WTC11 (cell line): Measurements from ENCODE around the gene IRS1. TPM values are rescaled to one million over a fixed set of nuclear protein-coding genes. Genes with fewer than 3 reads are reported as not detected.
A peak's percentile ranks its signal among the peaks of the same experiment; 100 is the strongest.

Experiments
- ATAC-seq: fragments of 200-7000 bp; cut with Tn5 transposase; 2 replicates; pipeline ENCODE4 v1.10.0; 2021; ENCODE audit warnings: mild to moderate bottlenecking, moderate library complexity
- CTCF ChIA-PET: fragments of 300-600 bp; sonication (Branson Sonifier 250); formaldehyde crosslinking; loops from one replicate; lab custom pipeline; 2021; ENCODE audit warnings: antibody characterized with exemption; lab: Charles Lee
- POLR2A ChIA-PET: fragments of 350-600 bp; sonication (Branson Sonifier 250); formaldehyde crosslinking; loops from one replicate; lab custom pipeline; 2021; ENCODE audit warnings: antibody characterized with exemption; lab: Charles Lee
- DNase-seq: peaks from one replicate; pipeline ENCODE4 v3.0.0; 2021; ENCODE audit warnings: low spot score
- H3K27ac Mint-ChIP-seq: 2 replicates; pipeline ENCODE4 v1.8.0; 2021; ENCODE audit warnings: mixed read lengths
- H3K27me3 Mint-ChIP-seq: 2 replicates; pipeline ENCODE4 v1.8.0; 2021; ENCODE audit warnings: low read depth, mild to moderate bottlenecking, moderate library complexity, mixed read lengths
- H3K36me3 Mint-ChIP-seq: 2 replicates; pipeline ENCODE4 v1.8.0; 2021; ENCODE audit warnings: mixed read lengths
- H3K4me1 Mint-ChIP-seq: 2 replicates; pipeline ENCODE4 v1.8.0; 2022; ENCODE audit warnings: mixed read lengths
- H3K4me3 Mint-ChIP-seq: 2 replicates; pipeline ENCODE4 v1.8.0; 2021; ENCODE audit warnings: mild to moderate bottlenecking, moderate library complexity, mixed read lengths
- H3K9me3 Mint-ChIP-seq: 2 replicates; pipeline ENCODE4 v1.8.0; 2021; ENCODE audit warnings: mixed read lengths
- GRHL2 ChIP-seq: fragments of 250-450 bp; sonication (Bioruptor Pico); IDR thresholded peaks from 2 replicates; pipeline ENCODE4 v1.8.0; 2022; ENCODE audit warnings: mild to moderate bottlenecking, moderate library complexity; ENCODE audit not compliant: insufficient replicate concordance, severe bottlenecking
- JUN ChIP-seq: sonication (generic); formaldehyde crosslinking; IDR thresholded peaks from 2 replicates; pipeline ENCODE4 v1.8.0; 2023; ENCODE audit warnings: mild to moderate bottlenecking, missing genetic modification reagents
- KAT7 ChIP-seq: sonication (generic); formaldehyde crosslinking; IDR thresholded peaks from 2 replicates; pipeline ENCODE4 v1.8.1; 2023; ENCODE audit warnings: missing genetic modification reagents, mild to moderate bottlenecking, borderline replicate concordance
- MYBL2 ChIP-seq: sonication (generic); formaldehyde crosslinking; IDR thresholded peaks from 2 replicates; pipeline ENCODE4 v1.8.1; 2023; ENCODE audit warnings: mild to moderate bottlenecking, moderate library complexity, missing genetic modification reagents
- NR1H2 ChIP-seq: sonication (generic); formaldehyde crosslinking; IDR thresholded peaks from 2 replicates; pipeline ENCODE4 v1.9.0; 2021; ENCODE audit warnings: mild to moderate bottlenecking, moderate library complexity, missing genetic modification reagents
- SMAD4 ChIP-seq: sonication (generic); formaldehyde crosslinking; IDR thresholded peaks from 2 replicates; pipeline ENCODE4 v1.8.0; 2022; ENCODE audit warnings: mild to moderate bottlenecking, missing genetic modification reagents
- SOX15 ChIP-seq: fragments of 250-450 bp; sonication (Bioruptor Pico); IDR thresholded peaks from 2 replicates; pipeline ENCODE4 v1.9.0; 2021; ENCODE audit warnings: mild to moderate bottlenecking
- ZNF138 ChIP-seq: sonication (generic); formaldehyde crosslinking; conservative IDR thresholded peaks from 2 replicates; pipeline ENCODE4 v1.8.1; 2022; ENCODE audit warnings: mild to moderate bottlenecking, moderate library complexity, missing genetic modification reagents
- ZNF263 ChIP-seq: sonication (generic); formaldehyde crosslinking; IDR thresholded peaks from 2 replicates; pipeline ENCODE4 v1.8.1; 2022; ENCODE audit warnings: low read depth, mild to moderate bottlenecking, moderate library complexity, missing genetic modification reagents
- total RNA-seq: library from RNA; stranded (reverse); gene quantifications from 3 replicates; pipeline ENCODE4 v1.2.3, GENCODE V29; 2021
- TF ChIP-seq, protein P1 (sequence below): sonication (generic); formaldehyde crosslinking; IDR thresholded peaks from 2 replicates; pipeline ENCODE4 v1.8.1; 2022; ENCODE audit warnings: mild to moderate bottlenecking, missing genetic modification reagents, moderate library complexity, borderline replicate concordance
- TF ChIP-seq, protein P2 (sequence below): sonication (generic); formaldehyde crosslinking; IDR thresholded peaks from 2 replicates; pipeline ENCODE4 v1.8.0; 2023; ENCODE audit warnings: mild to moderate bottlenecking, missing genetic modification reagents
- TF ChIP-seq, protein P3 (sequence below): sonication (generic); formaldehyde crosslinking; IDR thresholded peaks from 2 replicates; pipeline ENCODE4 v1.8.1; 2023; ENCODE audit warnings: mild to moderate bottlenecking, missing genetic modification reagents, moderate library complexity
- TF ChIP-seq, protein P4 (sequence below): sonication (generic); formaldehyde crosslinking; IDR thresholded peaks from 2 replicates; pipeline ENCODE4 v1.8.0; 2022; ENCODE audit warnings: mild to moderate bottlenecking, missing genetic modification reagents
- TF ChIP-seq, protein P5 (sequence below): sonication (generic); formaldehyde crosslinking; IDR thresholded peaks from 2 replicates; pipeline ENCODE4 v1.8.0; 2023; ENCODE audit warnings: missing genetic modification reagents
- TF ChIP-seq, protein P6 (sequence below): fragments of 200-600 bp; IDR thresholded peaks from 2 replicates; pipeline ENCODE4 v1.8.0; 2022; ENCODE audit warnings: antibody characterized with exemption
- TF ChIP-seq, protein P7 (sequence below): sonication (generic); formaldehyde crosslinking; IDR thresholded peaks from 2 replicates; pipeline ENCODE4 v1.8.1; 2023; ENCODE audit warnings: mild to moderate bottlenecking, missing genetic modification reagents
- TF ChIP-seq, protein P8 (sequence below): sonication (generic); formaldehyde crosslinking; IDR thresholded peaks from 2 replicates; pipeline ENCODE4 v1.8.1; 2022; ENCODE audit warnings: mild to moderate bottlenecking, moderate library complexity, missing genetic modification reagents

IRS1 gene
- total RNA-seq, 1 experiment from 2014 or later: 22.9 TPM

DNA sequence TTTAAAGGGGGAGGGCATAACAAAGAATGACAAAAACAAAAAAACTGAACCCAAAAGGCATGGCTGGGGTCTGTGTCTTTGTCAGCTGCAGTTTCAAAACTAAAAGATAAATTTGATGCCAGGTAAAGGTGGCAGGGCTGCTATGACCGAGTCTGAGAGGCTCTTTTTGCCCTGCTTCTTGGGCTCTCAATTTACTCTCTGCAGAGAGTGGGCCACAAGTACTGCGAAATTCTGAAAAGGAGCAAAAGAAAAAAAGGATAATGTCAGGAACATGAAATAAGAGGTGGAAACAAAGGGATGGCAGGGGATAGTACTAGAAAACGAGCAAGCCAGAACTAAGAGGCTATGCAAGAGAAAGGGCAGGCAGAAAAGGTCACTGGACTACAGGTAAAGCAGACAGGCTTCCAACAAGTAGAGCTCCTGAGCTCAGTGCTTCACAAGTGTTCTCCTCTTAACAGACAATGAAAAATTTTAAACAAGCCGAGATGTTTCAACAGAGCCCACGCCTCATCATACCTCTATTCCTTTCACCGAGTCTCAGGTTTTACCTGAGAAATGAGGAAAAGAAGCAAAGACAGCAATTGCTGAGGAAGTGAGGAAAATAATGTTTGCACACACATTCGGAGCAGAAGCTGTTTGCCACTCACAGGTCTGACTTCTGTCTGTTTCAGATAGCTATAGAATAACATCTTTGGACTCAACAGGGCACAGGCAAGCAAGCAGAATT is 7.3 kb downstream of the IRS1 start:
- Mint-ChIP-seq H3K36me3 (peaks cover 15% of the 10 kb centered on the region), H3K4me3 (peak overlapping the region; percentile 75), H3K9me3 (no peaks in the 10 kb centered on the region), H3K27me3 (no peaks in the 10 kb centered on the region), H3K4me1 (peaks cover 72% of the 10 kb centered on the region), H3K27ac (peak overlapping the region; percentile 97)
- no peak for DNase-seq
- no peak for ATAC-seq
- CTCF ChIA-PET: interaction anchor here (1.3 kb wide), 1 partner anchor 12 kb away, joined by 3 read pairs; no protein-coding TSS in a partner anchor
- POLR2A ChIA-PET: no interaction called here
- TF ChIP-seq ZNF138: no peak
- TF ChIP-seq, protein P1, sequence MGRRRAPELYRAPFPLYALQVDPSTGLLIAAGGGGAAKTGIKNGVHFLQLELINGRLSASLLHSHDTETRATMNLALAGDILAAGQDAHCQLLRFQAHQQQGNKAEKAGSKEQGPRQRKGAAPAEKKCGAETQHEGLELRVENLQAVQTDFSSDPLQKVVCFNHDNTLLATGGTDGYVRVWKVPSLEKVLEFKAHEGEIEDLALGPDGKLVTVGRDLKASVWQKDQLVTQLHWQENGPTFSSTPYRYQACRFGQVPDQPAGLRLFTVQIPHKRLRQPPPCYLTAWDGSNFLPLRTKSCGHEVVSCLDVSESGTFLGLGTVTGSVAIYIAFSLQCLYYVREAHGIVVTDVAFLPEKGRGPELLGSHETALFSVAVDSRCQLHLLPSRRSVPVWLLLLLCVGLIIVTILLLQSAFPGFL (CRISPR knock-in tag): no peak
- TF ChIP-seq SMAD4 (CRISPR knock-in tag): no peak
- TF ChIP-seq, protein P2, sequence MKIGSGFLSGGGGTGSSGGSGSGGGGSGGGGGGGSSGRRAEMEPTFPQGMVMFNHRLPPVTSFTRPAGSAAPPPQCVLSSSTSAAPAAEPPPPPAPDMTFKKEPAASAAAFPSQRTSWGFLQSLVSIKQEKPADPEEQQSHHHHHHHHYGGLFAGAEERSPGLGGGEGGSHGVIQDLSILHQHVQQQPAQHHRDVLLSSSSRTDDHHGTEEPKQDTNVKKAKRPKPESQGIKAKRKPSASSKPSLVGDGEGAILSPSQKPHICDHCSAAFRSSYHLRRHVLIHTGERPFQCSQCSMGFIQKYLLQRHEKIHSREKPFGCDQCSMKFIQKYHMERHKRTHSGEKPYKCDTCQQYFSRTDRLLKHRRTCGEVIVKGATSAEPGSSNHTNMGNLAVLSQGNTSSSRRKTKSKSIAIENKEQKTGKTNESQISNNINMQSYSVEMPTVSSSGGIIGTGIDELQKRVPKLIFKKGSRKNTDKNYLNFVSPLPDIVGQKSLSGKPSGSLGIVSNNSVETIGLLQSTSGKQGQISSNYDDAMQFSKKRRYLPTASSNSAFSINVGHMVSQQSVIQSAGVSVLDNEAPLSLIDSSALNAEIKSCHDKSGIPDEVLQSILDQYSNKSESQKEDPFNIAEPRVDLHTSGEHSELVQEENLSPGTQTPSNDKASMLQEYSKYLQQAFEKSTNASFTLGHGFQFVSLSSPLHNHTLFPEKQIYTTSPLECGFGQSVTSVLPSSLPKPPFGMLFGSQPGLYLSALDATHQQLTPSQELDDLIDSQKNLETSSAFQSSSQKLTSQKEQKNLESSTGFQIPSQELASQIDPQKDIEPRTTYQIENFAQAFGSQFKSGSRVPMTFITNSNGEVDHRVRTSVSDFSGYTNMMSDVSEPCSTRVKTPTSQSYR (CRISPR knock-in tag): no peak
- TF ChIP-seq, protein P3, sequence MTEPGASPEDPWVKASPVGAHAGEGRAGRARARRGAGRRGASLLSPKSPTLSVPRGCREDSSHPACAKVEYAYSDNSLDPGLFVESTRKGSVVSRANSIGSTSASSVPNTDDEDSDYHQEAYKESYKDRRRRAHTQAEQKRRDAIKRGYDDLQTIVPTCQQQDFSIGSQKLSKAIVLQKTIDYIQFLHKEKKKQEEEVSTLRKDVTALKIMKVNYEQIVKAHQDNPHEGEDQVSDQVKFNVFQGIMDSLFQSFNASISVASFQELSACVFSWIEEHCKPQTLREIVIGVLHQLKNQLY (CRISPR knock-in tag): no peak
- TF ChIP-seq, protein P4, sequence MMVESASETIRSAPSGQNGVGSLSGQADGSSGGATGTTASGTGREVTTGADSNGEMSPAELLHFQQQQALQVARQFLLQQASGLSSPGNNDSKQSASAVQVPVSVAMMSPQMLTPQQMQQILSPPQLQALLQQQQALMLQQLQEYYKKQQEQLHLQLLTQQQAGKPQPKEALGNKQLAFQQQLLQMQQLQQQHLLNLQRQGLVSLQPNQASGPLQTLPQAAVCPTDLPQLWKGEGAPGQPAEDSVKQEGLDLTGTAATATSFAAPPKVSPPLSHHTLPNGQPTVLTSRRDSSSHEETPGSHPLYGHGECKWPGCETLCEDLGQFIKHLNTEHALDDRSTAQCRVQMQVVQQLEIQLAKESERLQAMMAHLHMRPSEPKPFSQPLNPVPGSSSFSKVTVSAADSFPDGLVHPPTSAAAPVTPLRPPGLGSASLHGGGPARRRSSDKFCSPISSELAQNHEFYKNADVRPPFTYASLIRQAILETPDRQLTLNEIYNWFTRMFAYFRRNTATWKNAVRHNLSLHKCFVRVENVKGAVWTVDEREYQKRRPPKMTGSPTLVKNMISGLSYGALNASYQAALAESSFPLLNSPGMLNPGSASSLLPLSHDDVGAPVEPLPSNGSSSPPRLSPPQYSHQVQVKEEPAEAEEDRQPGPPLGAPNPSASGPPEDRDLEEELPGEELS: no peak
- TF ChIP-seq, protein P5, sequence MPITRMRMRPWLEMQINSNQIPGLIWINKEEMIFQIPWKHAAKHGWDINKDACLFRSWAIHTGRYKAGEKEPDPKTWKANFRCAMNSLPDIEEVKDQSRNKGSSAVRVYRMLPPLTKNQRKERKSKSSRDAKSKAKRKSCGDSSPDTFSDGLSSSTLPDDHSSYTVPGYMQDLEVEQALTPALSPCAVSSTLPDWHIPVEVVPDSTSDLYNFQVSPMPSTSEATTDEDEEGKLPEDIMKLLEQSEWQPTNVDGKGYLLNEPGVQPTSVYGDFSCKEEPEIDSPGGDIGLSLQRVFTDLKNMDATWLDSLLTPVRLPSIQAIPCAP (CRISPR knock-in tag): no peak
- no peak for TF ChIP-seq JUN
- TF ChIP-seq NR1H2 (CRISPR knock-in tag): no peak
- TF ChIP-seq ZNF263 (CRISPR knock-in tag): no peak
- TF ChIP-seq, protein P6, sequence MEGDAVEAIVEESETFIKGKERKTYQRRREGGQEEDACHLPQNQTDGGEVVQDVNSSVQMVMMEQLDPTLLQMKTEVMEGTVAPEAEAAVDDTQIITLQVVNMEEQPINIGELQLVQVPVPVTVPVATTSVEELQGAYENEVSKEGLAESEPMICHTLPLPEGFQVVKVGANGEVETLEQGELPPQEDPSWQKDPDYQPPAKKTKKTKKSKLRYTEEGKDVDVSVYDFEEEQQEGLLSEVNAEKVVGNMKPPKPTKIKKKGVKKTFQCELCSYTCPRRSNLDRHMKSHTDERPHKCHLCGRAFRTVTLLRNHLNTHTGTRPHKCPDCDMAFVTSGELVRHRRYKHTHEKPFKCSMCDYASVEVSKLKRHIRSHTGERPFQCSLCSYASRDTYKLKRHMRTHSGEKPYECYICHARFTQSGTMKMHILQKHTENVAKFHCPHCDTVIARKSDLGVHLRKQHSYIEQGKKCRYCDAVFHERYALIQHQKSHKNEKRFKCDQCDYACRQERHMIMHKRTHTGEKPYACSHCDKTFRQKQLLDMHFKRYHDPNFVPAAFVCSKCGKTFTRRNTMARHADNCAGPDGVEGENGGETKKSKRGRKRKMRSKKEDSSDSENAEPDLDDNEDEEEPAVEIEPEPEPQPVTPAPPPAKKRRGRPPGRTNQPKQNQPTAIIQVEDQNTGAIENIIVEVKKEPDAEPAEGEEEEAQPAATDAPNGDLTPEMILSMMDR: no peak
- no peak for TF ChIP-seq KAT7
- no peak for TF ChIP-seq GRHL2 (CRISPR knock-in tag)
- no peak for TF ChIP-seq MYBL2 (CRISPR knock-in tag)
- no peak for TF ChIP-seq SOX15 (CRISPR knock-in tag)
- TF ChIP-seq, protein P7, sequence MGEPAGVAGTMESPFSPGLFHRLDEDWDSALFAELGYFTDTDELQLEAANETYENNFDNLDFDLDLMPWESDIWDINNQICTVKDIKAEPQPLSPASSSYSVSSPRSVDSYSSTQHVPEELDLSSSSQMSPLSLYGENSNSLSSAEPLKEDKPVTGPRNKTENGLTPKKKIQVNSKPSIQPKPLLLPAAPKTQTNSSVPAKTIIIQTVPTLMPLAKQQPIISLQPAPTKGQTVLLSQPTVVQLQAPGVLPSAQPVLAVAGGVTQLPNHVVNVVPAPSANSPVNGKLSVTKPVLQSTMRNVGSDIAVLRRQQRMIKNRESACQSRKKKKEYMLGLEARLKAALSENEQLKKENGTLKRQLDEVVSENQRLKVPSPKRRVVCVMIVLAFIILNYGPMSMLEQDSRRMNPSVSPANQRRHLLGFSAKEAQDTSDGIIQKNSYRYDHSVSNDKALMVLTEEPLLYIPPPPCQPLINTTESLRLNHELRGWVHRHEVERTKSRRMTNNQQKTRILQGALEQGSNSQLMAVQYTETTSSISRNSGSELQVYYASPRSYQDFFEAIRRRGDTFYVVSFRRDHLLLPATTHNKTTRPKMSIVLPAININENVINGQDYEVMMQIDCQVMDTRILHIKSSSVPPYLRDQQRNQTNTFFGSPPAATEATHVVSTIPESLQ: no peak
- TF ChIP-seq, protein P8, sequence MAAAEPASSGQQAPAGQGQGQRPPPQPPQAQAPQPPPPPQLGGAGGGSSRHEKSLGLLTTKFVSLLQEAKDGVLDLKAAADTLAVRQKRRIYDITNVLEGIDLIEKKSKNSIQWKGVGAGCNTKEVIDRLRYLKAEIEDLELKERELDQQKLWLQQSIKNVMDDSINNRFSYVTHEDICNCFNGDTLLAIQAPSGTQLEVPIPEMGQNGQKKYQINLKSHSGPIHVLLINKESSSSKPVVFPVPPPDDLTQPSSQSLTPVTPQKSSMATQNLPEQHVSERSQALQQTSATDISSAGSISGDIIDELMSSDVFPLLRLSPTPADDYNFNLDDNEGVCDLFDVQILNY (CRISPR knock-in tag): no peak
